ENCODE results near the gene HTR3E. TPM values are rescaled to one million over a fixed set of nuclear protein-coding genes. Genes with fewer than 3 reads are reported as not detected.

HTR3E gene
- total RNA-seq, 2 experiments from 2014 or later = not detected

DNA sequence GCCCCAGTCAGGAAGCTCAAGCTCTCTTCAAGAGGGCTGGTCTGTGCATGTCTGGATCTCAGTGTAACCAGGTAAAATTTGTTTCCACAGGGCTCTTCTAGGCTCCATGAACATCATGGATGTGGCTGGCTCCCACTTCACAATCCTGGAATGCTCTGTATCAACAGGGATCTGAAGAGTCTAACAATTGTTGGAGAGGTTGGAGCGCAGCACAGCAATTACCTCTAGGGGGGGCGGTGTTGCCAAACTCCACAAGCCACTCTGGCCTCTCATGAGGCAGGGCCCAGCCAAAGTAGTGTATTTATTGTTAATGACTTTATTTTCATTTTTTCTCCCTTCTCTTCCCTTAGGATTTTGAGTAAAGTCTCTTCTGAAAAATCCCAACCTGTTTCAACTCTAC lies 32.1 kb downstream of the HTR3E start:
- ChIA-PET CTCF (interaction anchor here (1.3 kb wide), 1 partner anchor 231 kb away, joined by 4 read pairs; no protein-coding TSS in a partner anchor), POLR2A (no interaction called here)
- Mint-ChIP-seq H3K27me3 (no peaks in the 10 kb centered on the region), H3K36me3 (no peaks in the 10 kb centered on the region), H3K27ac (no peak overlapping the region), H3K9me3 (no peaks in the 10 kb centered on the region), H3K4me3 (no peak overlapping the region), H3K4me1 (ENCODE audit: low read depth) (peaks cover 13% of the 10 kb centered on the region)
- intact Hi-C loops (cut with micrococcal nuclease) = no loop called here
- peak; percentile 32 for DNase-seq

DNA sequence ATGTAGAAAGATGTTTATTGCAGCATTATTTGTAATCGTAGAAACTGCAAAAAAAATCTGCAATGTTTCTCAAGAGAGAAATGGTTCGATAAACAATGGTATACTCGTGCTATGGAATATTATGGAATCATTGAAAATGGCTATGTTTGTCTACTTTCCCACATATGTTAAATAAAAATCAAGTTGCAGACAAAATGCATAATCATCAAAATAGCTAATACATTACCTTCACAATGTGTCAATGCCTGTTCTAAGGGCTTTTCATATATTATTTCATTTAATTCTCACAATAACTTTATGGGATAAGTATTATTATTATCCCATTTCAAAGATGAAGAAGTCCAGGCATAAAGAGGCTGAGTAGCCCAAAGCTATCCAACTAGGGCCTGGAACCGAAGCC lies 36.1 kb downstream of the HTR3E start:
- H3K27me3 Mint-ChIP-seq = no peaks in the 10 kb centered on the region
- CTCF ChIA-PET = interaction anchor here (0.7 to 1.2 kb wide), 3 partner anchors 9 to 248 kb away, joined by 3 to 4 read pairs (median 3); partner anchors contain the start of gene PARL
- DNase-seq = no peak
- H3K4me3 Mint-ChIP-seq = no peak overlapping the region
- H3K36me3 Mint-ChIP-seq = peaks cover 6% of the 10 kb centered on the region
- no peak overlapping the region for H3K27ac Mint-ChIP-seq
- H3K9me3 Mint-ChIP-seq = no peaks in the 10 kb centered on the region
- H3K4me1 Mint-ChIP-seq (ENCODE audit: low read depth) = peaks cover 33% of the 10 kb centered on the region
- POLR2A ChIA-PET = interaction anchor here (1.1 kb wide), 1 partner anchor 117 kb away, joined by 4 read pairs; no protein-coding TSS in a partner anchor
- intact Hi-C loops (cut with micrococcal nuclease) = no loop called here

DNA sequence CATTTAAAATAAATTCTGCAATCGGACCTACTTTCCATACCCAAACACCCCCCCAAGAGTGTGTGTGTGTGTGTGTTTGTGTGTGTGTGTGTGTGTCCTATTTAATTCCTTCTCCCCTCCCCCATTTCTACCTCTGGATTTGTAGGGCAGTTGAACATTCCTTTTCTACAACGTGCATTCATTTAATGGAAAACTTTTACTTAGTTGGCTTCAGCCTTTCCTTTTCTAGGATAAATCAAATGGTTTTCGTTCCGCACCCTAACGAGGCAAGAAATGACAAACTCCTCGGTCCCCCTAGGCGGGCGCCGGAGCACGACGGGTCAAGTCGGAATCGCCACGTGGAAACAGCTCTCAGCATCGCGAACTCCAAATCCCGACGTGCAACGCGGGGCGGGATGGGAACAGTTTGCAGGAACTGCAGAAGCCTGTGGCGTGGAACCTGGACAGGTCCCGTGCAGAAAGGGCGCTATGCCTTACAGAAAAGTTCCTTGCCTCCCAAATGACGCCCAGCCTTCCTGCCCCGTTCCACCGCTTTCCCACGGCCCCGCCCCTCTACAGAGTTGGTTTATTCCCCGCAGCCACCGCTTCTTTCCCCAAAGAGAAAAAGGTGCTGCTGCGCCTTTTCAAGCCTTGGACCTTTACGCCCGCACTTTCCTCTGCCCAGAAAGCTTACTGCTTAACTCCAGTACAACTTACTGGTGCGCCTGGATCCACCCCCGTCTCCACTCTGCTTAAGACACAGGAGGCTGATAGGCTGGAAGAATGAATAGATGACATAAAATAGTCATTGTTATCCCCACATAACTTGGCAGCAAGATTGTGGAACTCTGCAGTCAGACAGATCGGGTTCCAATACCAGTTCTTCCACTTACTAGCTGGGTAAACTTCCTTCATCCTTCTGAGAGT lies 37.2 kb downstream of the HTR3E start:
- intact Hi-C loops (cut with micrococcal nuclease) = loop anchor here (1.0 kb wide), 4 partner anchors 40 to 239 kb away; partner anchors contain the start of genes AP2M1 and EEF1AKMT4
- Mint-ChIP-seq H3K36me3 (peaks cover 8% of the 10 kb centered on the region), H3K27me3 (no peaks in the 10 kb centered on the region), H3K9me3 (no peaks in the 10 kb centered on the region), H3K27ac (peak overlapping the region; percentile 91), H3K4me1 (ENCODE audit: low read depth) (peaks cover 35% of the 10 kb centered on the region), H3K4me3 (peak overlapping the region; percentile 96)
- ChIA-PET CTCF (interaction anchor here (1.4 to 1.8 kb wide), 4 partner anchors 22 to 249 kb away, joined by 3 to 6 read pairs (median 4); partner anchors contain the start of genes DVL3 and PARL), POLR2A (interaction anchor here (0.9 to 3.2 kb wide), 6 partner anchors 21 to 250 kb away, joined by 3 to 13 read pairs (median 4); partner anchors contain the start of genes ABCF3, DVL3 and PARL)
- DNase-seq = peak; percentile 74

DNA sequence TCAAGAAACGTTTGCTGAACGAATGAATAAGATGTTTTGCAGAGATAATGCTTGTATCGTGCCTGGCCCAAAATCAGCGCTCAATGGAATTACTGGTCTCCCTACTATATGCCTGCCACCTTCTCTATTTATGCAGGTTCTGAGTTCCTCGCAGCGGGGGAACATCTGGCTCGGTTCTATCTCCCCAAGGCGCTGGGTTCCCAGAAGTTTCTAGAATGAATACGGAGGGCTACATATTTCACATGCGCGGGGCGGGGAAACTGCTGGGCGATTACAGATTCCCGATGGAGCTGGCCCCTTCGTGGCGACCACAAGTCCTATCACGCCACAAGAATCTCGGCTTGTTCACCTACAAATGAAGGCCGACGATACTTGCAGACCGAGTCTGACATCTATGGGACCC lies 37.9 kb downstream of the HTR3E start:
- H3K27ac Mint-ChIP-seq = peak overlapping the region; percentile 91
- no peaks in the 10 kb centered on the region for H3K9me3 Mint-ChIP-seq
- intact Hi-C loops (cut with micrococcal nuclease) = loop anchor here (1.0 kb wide), 7 partner anchors 21 to 239 kb away; partner anchors contain the start of genes ABCC5, ABCF3, AP2M1 and DVL3
- POLR2A ChIA-PET = interaction anchor here (0.9 to 3.2 kb wide), 5 partner anchors 21 to 250 kb away, joined by 3 to 13 read pairs (median 5); partner anchors contain the start of genes ABCF3, DVL3 and PARL
- H3K36me3 Mint-ChIP-seq = peaks cover 10% of the 10 kb centered on the region
- CTCF ChIA-PET = interaction anchor here (0.6 to 1.8 kb wide), 7 partner anchors 21 to 250 kb away, joined by 3 to 7 read pairs (median 4); partner anchors contain the start of genes DVL3 and PARL
- DNase-seq = no peak
- peaks cover 35% of the 10 kb centered on the region for H3K4me1 Mint-ChIP-seq (ENCODE audit: low read depth)
- peak overlapping the region; percentile 96 for H3K4me3 Mint-ChIP-seq
- H3K27me3 Mint-ChIP-seq = no peaks in the 10 kb centered on the region

DNA sequence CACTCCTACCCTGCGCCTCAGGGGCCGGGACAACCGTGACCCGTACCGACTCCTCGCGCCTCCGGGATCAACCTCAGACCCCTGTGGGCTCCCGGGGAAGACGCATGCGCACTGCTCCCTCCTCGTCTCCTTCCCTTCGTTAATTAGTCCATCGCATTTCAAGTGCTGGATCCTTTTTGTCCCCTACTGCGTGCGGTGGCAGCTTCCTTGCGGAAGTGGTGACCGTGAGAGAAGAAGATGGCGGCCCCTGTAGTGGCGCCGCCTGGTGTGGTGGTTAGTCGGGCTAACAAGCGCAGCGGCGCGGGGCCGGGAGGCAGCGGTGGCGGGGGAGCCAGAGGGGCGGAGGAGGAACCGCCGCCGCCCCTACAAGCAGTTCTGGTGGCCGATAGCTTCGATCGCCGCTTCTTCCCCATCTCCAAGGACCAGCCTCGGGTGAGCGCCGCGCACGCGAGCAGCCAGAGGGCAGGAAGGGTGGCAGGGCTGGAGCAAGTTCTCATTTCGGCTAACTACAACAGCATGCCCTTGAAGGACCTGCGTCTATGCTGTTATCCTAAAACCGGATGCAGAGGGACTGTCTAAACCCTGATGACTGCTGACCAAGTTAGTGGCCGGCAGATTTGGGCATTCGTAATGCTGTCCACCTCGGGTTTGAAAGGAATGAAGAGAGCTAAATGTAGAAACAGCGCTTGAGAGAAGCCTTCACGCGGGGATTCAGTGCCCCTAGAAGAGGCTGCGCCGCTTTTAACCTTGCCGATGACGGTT lies 38.5 kb downstream of the HTR3E start, which contains the start of gene EIF2B5:
TSS of gene EIF2B5 (plus strand) at position 210 of the 762 bp plus-strand sequence. CDS start at position 238, 28 bp downstream.
- no peaks in the 10 kb centered on the region for H3K27me3 Mint-ChIP-seq
- POLR2A ChIA-PET = interaction anchor here (0.9 to 3.2 kb wide), 4 partner anchors 20 to 251 kb away, joined by 3 to 13 read pairs (median 6); partner anchors contain the start of genes ABCF3, DVL3 and PARL
- intact Hi-C loops (cut with micrococcal nuclease) = loop anchor here (1.0 kb wide), 3 partner anchors 20 to 118 kb away; partner anchors contain the start of genes ABCC5, ABCF3 and DVL3
- peaks cover 35% of the 10 kb centered on the region for H3K4me1 Mint-ChIP-seq (ENCODE audit: low read depth)
- no peaks in the 10 kb centered on the region for H3K9me3 Mint-ChIP-seq
- H3K36me3 Mint-ChIP-seq = peaks cover 14% of the 10 kb centered on the region
- DNase-seq = peak; percentile 94
- peak within 1 kb of the TSS; percentile 96 for H3K4me3 Mint-ChIP-seq
- CTCF ChIA-PET = interaction anchor here (0.6 to 1.8 kb wide), 7 partner anchors 21 to 250 kb away, joined by 3 to 7 read pairs (median 4); partner anchors contain the start of genes DVL3 and PARL
- peak within 1 kb of the TSS; percentile 91 for H3K27ac Mint-ChIP-seq

DNA sequence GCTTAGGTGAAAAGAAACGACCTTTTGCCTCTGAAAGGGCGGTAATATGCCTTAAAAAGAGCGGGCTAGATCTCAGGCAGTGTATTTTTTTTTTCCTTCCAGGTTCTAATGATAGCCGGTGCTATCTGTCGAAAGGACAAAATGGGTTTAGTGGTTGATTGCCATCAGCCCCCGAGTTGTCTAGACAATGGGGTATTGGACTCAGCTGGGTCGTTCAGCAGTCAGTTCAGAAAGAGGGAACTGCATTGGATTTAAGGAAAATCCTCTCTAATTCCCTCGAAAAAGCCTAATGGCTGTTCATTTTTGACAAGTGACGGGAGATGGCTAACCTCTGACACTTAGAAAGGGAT lies 39.0 kb downstream of the HTR3E start:
- Mint-ChIP-seq H3K27ac (peak overlapping the region; percentile 91), H3K4me3 (peak overlapping the region; percentile 96), H3K36me3 (peaks cover 20% of the 10 kb centered on the region), H3K27me3 (no peaks in the 10 kb centered on the region), H3K9me3 (no peaks in the 10 kb centered on the region), H3K4me1 (ENCODE audit: low read depth) (peaks cover 35% of the 10 kb centered on the region)
- ChIA-PET POLR2A (interaction anchor here (3.2 kb wide), 1 partner anchor 251 kb away, joined by 13 read pairs; the partner anchor contains the start of gene PARL), CTCF (interaction anchor here (1.5 to 1.8 kb wide), 3 partner anchors 20 to 118 kb away, joined by 3 to 6 read pairs (median 5); partner anchors contain the start of genes ABCC5 and DVL3)
- intact Hi-C loops (cut with micrococcal nuclease) = loop anchor here (1.0 kb wide), 3 partner anchors 19 to 119 kb away; partner anchors contain the start of genes ABCC5, ABCF3 and DVL3
- no peak for DNase-seq

DNA sequence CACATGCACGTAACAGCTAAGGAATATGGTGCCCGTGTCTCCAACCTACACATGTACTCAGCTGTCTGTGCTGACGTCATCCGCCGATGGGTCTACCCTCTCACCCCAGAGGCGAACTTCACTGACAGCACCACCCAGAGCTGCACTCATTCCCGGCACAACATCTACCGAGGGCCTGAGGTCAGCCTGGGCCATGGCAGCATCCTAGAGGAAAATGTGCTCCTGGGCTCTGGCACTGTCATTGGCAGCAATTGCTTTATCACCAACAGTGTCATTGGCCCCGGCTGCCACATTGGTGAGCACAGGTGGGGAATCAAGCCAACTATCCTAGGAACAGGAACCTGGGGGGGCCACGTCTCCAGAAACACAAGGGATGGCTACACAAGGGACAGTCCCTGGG lies 43.6 kb downstream of the HTR3E start:
- H3K9me3 Mint-ChIP-seq = no peaks in the 10 kb centered on the region
- H3K36me3 Mint-ChIP-seq = peaks cover 37% of the 10 kb centered on the region
- H3K27ac Mint-ChIP-seq = no peak overlapping the region
- H3K4me3 Mint-ChIP-seq = no peak overlapping the region
- intact Hi-C loops (cut with micrococcal nuclease) = no loop called here
- no peak for DNase-seq
- H3K4me1 Mint-ChIP-seq (ENCODE audit: low read depth) = peaks cover 20% of the 10 kb centered on the region
- ChIA-PET CTCF (no interaction called here), POLR2A (interaction anchor here (0.5 kb wide), 1 partner anchor 11 kb away, joined by 3 read pairs; no protein-coding TSS in a partner anchor)
- H3K27me3 Mint-ChIP-seq = no peaks in the 10 kb centered on the region

DNA sequence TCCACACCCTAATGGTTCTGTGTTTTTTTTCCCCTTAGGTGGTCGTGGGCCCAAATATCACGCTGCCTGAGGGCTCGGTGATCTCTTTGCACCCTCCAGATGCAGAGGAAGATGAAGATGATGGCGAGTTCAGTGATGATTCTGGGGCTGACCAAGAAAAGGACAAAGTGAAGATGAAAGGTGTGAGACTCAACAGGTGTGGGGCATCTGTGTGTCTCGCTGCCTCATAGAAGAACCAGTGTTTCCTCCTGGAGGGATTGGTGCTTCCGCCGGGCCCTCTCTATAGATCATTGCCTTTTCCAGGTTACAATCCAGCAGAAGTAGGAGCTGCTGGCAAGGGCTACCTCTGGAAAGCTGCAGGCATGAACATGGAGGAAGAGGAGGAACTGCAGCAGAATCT lies 45.3 kb downstream of the HTR3E start:
- H3K4me1 Mint-ChIP-seq (ENCODE audit: low read depth) = peaks cover 8% of the 10 kb centered on the region
- CTCF ChIA-PET = no interaction called here
- H3K27ac Mint-ChIP-seq = no peak overlapping the region
- peaks cover 37% of the 10 kb centered on the region for H3K36me3 Mint-ChIP-seq
- POLR2A ChIA-PET = no interaction called here
- intact Hi-C loops (cut with micrococcal nuclease) = no loop called here
- no peak for DNase-seq
- no peak overlapping the region for H3K4me3 Mint-ChIP-seq
- H3K27me3 Mint-ChIP-seq = no peaks in the 10 kb centered on the region
- no peaks in the 10 kb centered on the region for H3K9me3 Mint-ChIP-seq

DNA sequence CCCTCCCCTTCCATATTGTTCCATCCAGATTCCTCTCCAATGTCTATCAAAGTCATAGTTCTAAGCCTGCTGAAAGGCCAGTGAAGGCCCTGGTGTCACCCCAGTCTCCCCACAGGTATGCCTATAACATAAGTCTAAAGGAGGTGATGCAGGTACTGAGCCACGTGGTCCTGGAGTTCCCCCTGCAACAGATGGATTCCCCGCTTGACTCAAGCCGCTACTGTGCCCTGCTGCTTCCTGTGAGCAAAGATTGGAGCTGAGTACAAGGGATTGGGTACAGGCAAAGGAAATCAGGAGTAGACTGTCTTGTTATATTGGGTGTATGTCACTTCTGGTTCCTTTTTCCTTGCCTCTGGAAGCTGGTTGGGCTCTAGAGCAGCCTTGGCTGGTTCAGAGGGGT lies 46.5 kb downstream of the HTR3E start:
- H3K9me3 Mint-ChIP-seq = no peaks in the 10 kb centered on the region

DNA sequence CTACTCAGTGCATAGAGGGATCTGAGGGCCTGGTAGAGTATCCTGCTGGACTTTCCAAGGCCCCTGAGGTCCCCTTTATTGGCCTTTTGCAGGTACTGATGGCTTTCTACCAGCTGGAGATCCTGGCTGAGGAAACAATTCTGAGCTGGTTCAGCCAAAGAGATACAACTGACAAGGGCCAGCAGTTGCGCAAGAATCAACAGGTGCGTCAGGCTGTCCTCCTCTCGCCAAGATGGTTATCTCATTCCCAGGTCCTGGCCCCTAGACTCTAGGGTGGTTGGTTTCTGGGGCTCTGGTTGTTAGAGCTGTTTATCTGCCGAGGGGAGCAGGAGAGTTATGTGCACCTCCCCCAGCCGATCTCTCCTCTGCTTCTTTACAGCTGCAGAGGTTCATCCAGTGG lies 47.6 kb downstream of the HTR3E start:
- no peaks in the 10 kb centered on the region for H3K4me1 Mint-ChIP-seq (ENCODE audit: low read depth)
- no peak for DNase-seq
- intact Hi-C loops (cut with micrococcal nuclease) = loop anchor here (2.0 kb wide), 1 partner anchor 104 kb away; the partner anchor contains the start of genes ALG3 and EEF1AKMT4
- H3K27me3 Mint-ChIP-seq = no peaks in the 10 kb centered on the region
- no peak overlapping the region for H3K4me3 Mint-ChIP-seq
- ChIA-PET POLR2A (interaction anchor here (2.1 kb wide), 1 partner anchor 11 kb away, joined by 6 read pairs; the partner anchor contains the start of gene DVL3), CTCF (interaction anchor here (0.6 to 1.0 kb wide), 5 partner anchors 35 to 275 kb away, joined by 3 to 4 read pairs (median 3); partner anchors contain the start of gene ABCF3)
- no peaks in the 10 kb centered on the region for H3K9me3 Mint-ChIP-seq
- H3K27ac Mint-ChIP-seq = no peak overlapping the region
- H3K36me3 Mint-ChIP-seq = peaks cover 30% of the 10 kb centered on the region

More for the DNA sequence above, 46.5 kb downstream of the HTR3E start:
- Mint-ChIP-seq H3K4me3 (no peak overlapping the region), H3K36me3 (peaks cover 31% of the 10 kb centered on the region), H3K4me1 (ENCODE audit: low read depth) (no peaks in the 10 kb centered on the region), H3K27ac (peak overlapping the region; percentile 44), H3K27me3 (no peaks in the 10 kb centered on the region)
- intact Hi-C loops (cut with micrococcal nuclease) = no loop called here
- POLR2A ChIA-PET = interaction anchor here (2.1 kb wide), 1 partner anchor 13 kb away, joined by 6 read pairs; the partner anchor contains the start of gene DVL3
- CTCF ChIA-PET = no interaction called here
- DNase-seq = peak; percentile 23

DNA sequence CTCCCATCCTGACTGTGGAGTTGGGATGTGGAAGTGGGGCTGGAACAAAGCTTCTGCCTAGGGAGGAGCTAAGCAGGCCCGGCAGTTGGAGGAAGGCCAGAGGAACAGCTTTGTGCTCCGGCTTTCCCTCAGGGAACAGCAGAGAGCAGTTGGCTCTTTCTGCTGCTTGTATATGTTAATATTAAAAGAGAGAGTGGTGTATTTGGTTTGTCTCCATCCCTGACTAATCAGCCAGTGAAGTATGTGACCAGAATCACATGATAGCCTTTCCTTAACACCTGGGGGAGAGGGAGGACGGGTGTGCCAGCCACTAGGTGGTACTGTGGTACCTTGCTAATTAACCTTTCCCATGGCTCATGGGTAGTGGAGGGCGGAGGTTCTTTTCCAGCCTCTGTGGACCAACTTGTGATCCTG lies 48.3 kb downstream of the HTR3E start:
- POLR2A ChIA-PET = interaction anchor here (2.1 kb wide), 1 partner anchor 11 kb away, joined by 6 read pairs; the partner anchor contains the start of gene DVL3
- Mint-ChIP-seq H3K27me3 (no peaks in the 10 kb centered on the region), H3K27ac (no peak overlapping the region), H3K36me3 (peaks cover 27% of the 10 kb centered on the region), H3K9me3 (no peaks in the 10 kb centered on the region), H3K4me1 (ENCODE audit: low read depth) (no peaks in the 10 kb centered on the region), H3K4me3 (no peak overlapping the region)
- DNase-seq = peak; percentile 53
- intact Hi-C loops (cut with micrococcal nuclease) = loop anchor here (2.0 kb wide), 1 partner anchor 104 kb away; the partner anchor contains the start of genes ALG3 and EEF1AKMT4
- CTCF ChIA-PET = interaction anchor here (0.6 to 1.3 kb wide), 7 partner anchors 36 to 397 kb away, joined by 3 to 4 read pairs (median 3); partner anchors contain the start of gene ABCF3

Measured in activated CD4-positive, alpha-beta memory T cell treated with anti-CD3 and anti-CD28 coated beads for 36 hours (primary cell).